Activated CD8-positive, alpha-beta memory T cell treated with anti-CD3 and anti-CD28 coated beads, Interleukin-2, amount 10 ng/mL, durations not matched to agents 7 days and 5 days (primary cell): ENCODE data around the gene PIAS1. TPM values are rescaled to one million over a fixed set of nuclear protein-coding genes. Genes with fewer than 3 reads are reported as not detected.
"Not testable (repeated sequence)": the region's sequence is repeated elsewhere in the genome, so short reads cannot be mapped to it uniquely, and the experiment has no call there.

Experiments used
- ATAC-seq: fragments of 150-1000 bp; cut with Tn5 transposase; one replicate; pipeline ENCODE4 v1.10.0; 2021; ENCODE audit warnings: moderate library complexity
- CTCF ChIA-PET: fragments of 350-600 bp; sonication (Branson Sonifier 250); formaldehyde crosslinking; loops from one replicate; lab custom pipeline; 2021; ENCODE audit warnings: antibody characterized with exemption; lab: Charles Lee
- DNase-seq: peaks from one replicate; pipeline ENCODE4 v3.0.0-alpha.2; 2020
- H3K27ac Mint-ChIP-seq: one replicate; pipeline ENCODE4 v1.8.0; 2021; ENCODE audit warnings: mild to moderate bottlenecking, mixed read lengths
- H3K27me3 Mint-ChIP-seq: one replicate; pipeline ENCODE4 v1.8.0; 2021; ENCODE audit warnings: mixed read lengths
- H3K36me3 Mint-ChIP-seq: one replicate; pipeline ENCODE4 v1.8.0; 2021; ENCODE audit warnings: mild to moderate bottlenecking, mixed read lengths
- H3K4me1 Mint-ChIP-seq: one replicate; pipeline ENCODE4 v1.8.0; 2021; ENCODE audit warnings: mixed read lengths
- H3K4me3 Mint-ChIP-seq: one replicate; pipeline ENCODE4 v1.8.0; 2021; ENCODE audit warnings: mild to moderate bottlenecking, moderate library complexity, mixed read lengths
- H3K9me3 Mint-ChIP-seq: one replicate; pipeline ENCODE4 v1.8.0; 2022; ENCODE audit warnings: low read depth, mixed read lengths
- total RNA-seq, 2 experiments: library from RNA; stranded (reverse); gene quantifications; one replicate each; pipeline ENCODE4 v1.2.3, GENCODE V29; 2021

PIAS1 gene
- total RNA-seq, 2 experiments from 2014 or later, result 39.4 to 52.4 TPM

- Mint-ChIP-seq H3K36me3 (peaks cover 9% of the 10 kb centered on the region), H3K4me3 (peak overlapping the region; percentile 81), H3K27me3 (peaks cover 8% of the 10 kb centered on the region), H3K27ac (peak overlapping the region; percentile 66), H3K4me1 (peaks cover 30% of the 10 kb centered on the region), H3K9me3 (no peaks in the 10 kb centered on the region)
- DNase-seq (no peak), ATAC-seq (no peak)
- CTCF ChIA-PET, result interaction anchor here (1.1 to 3.3 kb wide), 3 partner anchors 23 to 367 kb away, joined by 3 to 12 read pairs (median 3); no protein-coding TSS in a partner anchor
Measured at GRCh38 chr15:68230157-68231100, 176.3 kb downstream of the PIAS1 start.

- Mint-ChIP-seq H3K27me3 (peaks cover 10% of the 10 kb centered on the region), H3K36me3 (peaks cover 9% of the 10 kb centered on the region), H3K4me1 (peaks cover 27% of the 10 kb centered on the region), H3K27ac (no peak overlapping the region), H3K9me3 (no peaks in the 10 kb centered on the region), H3K4me3 (peak overlapping the region; percentile 10)
- ATAC-seq (no peak), DNase-seq (no peak)
- CTCF ChIA-PET, result interaction anchor here (1.2 to 3.3 kb wide), 3 partner anchors 22 to 328 kb away, joined by 3 to 12 read pairs (median 4); no protein-coding TSS in a partner anchor
Measured at GRCh38 chr15:68231102-68231818, 177.1 kb downstream of the PIAS1 start.

GRCh38 chr15:68232449-68232848 lies 178.3 kb downstream of the PIAS1 start:
- no peak overlapping the region for H3K4me3 Mint-ChIP-seq
- peaks cover 21% of the 10 kb centered on the region for H3K4me1 Mint-ChIP-seq
- no peak for DNase-seq
- ATAC-seq, result no peak
- no peak overlapping the region for H3K27ac Mint-ChIP-seq
- H3K27me3 Mint-ChIP-seq, result peaks cover 12% of the 10 kb centered on the region
- CTCF ChIA-PET, result interaction anchor here (1.2 to 2.0 kb wide), 2 partner anchors 38 to 327 kb away, joined by 4 read pairs; no protein-coding TSS in a partner anchor
- no peaks in the 10 kb centered on the region for H3K9me3 Mint-ChIP-seq
- peaks cover 8% of the 10 kb centered on the region for H3K36me3 Mint-ChIP-seq

DNA sequence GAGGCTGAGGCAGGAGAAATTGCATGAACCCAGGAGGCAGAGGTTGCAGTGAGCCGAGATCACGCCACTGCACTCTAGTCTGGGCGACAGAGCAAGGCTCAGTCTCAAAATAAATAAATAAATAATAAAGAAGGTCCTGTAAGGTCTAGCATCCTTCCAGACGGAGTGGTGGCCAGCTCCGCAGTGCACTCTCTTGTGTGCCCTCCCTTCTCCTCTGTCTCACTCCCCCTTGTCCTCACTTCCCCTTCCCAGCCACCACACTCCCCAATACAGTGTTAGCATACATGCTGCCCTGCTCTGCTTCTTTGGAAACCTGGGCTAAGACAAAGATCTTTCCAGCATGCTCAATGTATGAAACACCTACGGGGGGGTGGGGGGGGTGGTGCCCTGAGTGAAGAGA lies 178.8 kb downstream of the PIAS1 start:
- Mint-ChIP-seq H3K27me3 (peaks cover 14% of the 10 kb centered on the region), H3K27ac (no peak overlapping the region), H3K9me3 (no peaks in the 10 kb centered on the region), H3K36me3 (peaks cover 6% of the 10 kb centered on the region), H3K4me1 (peaks cover 16% of the 10 kb centered on the region), H3K4me3 (no peak overlapping the region)
- ATAC-seq (no peak), DNase-seq (no peak)
- CTCF ChIA-PET, result interaction anchor here (1.2 to 2.0 kb wide), 2 partner anchors 38 to 327 kb away, joined by 4 read pairs; no protein-coding TSS in a partner anchor

DNA sequence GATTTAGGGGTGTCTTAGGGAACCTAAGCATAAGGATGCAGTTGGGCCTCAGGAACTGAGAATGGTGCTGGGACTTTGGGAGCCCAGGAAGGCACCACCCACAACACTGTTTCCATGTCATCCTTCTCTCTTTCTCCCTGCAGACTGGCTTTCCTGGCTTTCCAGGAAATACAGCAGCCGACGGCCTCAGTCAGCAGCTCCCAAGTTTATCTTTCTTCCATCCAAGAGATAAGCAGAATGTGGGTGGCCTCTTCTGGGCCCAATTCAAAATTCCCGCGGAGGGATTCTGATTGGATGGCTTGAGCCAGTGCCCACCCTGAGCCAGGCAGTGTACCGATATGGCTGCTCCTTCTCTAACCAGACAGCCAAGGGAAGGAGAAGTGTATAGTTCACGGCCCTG lies 179.9 kb downstream of the PIAS1 start:
- Mint-ChIP-seq H3K4me3 (no peak overlapping the region), H3K4me1 (peaks cover 8% of the 10 kb centered on the region), H3K9me3 (no peaks in the 10 kb centered on the region), H3K27me3 (peaks cover 20% of the 10 kb centered on the region), H3K27ac (no peak overlapping the region), H3K36me3 (no peaks in the 10 kb centered on the region)
- ATAC-seq, result no peak
- no peak for DNase-seq
- CTCF ChIA-PET, result no interaction called here

DNA sequence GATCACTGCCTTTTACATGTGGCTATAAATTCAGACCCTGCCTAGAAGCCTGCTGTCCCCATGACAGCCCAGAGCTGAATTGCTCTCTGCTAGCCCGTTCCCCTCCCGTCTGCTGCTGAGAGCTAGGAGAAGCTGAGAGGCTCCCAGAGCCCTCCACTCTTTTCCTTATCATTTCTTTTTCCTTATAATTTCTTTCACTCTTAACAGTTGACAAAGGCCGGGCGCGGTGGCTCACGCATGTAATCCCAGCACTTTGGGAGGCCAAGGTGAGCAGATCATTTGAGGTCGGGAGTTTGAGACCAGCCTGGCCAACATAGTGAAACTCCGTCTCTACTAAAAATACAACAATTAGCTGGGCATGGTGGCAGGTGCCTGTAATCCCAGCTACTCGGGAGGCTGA lies 180.4 kb downstream of the PIAS1 start:
- H3K4me1 Mint-ChIP-seq, ATAC-seq, H3K4me3 Mint-ChIP-seq, DNase-seq, CTCF ChIA-PET, H3K36me3 Mint-ChIP-seq, H3K9me3 Mint-ChIP-seq, H3K27ac Mint-ChIP-seq: not testable (repeated sequence)
- peaks cover 20% of the 10 kb centered on the region for H3K27me3 Mint-ChIP-seq

DNA sequence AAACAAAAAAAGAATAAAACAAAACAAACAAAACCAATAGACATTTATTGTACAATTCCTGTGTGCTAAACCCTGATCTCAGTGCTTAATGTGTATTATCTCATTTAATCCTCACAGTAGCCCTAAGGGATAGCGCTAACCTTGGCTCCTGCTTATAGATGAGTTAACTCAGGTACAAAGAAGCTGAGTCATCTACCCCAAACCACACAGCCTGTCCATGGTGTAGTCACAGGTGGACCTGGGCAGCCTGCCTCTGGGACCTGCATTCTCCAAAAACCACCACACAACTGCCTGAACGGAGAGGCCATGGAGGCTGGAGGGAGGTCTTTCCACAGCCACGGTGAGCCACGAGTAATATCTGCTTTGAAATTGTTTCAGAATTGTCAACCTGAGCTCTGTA lies 180.9 kb downstream of the PIAS1 start:
- Mint-ChIP-seq H3K4me1 (peaks cover 6% of the 10 kb centered on the region), H3K4me3 (no peak overlapping the region), H3K27ac (no peak overlapping the region), H3K9me3 (no peaks in the 10 kb centered on the region), H3K27me3 (peaks cover 20% of the 10 kb centered on the region), H3K36me3 (no peaks in the 10 kb centered on the region)
- DNase-seq, result no peak
- no peak for ATAC-seq
- CTCF ChIA-PET, result interaction anchor here (0.6 to 1.3 kb wide), 2 partner anchors 16 to 1664 kb away, joined by 3 read pairs; no protein-coding TSS in a partner anchor

GRCh38 chr15:68239025-68239424 lies 184.9 kb downstream of the PIAS1 start:
- H3K27me3 Mint-ChIP-seq, result peaks cover 23% of the 10 kb centered on the region
- DNase-seq (no peak), ATAC-seq (no peak)
- H3K4me3 Mint-ChIP-seq, result no peak overlapping the region
- H3K9me3 Mint-ChIP-seq, result peaks cover under 1% of the 10 kb centered on the region
- H3K36me3 Mint-ChIP-seq, result peaks cover 1% of the 10 kb centered on the region
- CTCF ChIA-PET, result interaction anchor here (2.9 kb wide), 1 partner anchor 14 kb away, joined by 8 read pairs; no protein-coding TSS in a partner anchor
- H3K4me1 Mint-ChIP-seq, result no peaks in the 10 kb centered on the region
- H3K27ac Mint-ChIP-seq, result no peak overlapping the region

DNA sequence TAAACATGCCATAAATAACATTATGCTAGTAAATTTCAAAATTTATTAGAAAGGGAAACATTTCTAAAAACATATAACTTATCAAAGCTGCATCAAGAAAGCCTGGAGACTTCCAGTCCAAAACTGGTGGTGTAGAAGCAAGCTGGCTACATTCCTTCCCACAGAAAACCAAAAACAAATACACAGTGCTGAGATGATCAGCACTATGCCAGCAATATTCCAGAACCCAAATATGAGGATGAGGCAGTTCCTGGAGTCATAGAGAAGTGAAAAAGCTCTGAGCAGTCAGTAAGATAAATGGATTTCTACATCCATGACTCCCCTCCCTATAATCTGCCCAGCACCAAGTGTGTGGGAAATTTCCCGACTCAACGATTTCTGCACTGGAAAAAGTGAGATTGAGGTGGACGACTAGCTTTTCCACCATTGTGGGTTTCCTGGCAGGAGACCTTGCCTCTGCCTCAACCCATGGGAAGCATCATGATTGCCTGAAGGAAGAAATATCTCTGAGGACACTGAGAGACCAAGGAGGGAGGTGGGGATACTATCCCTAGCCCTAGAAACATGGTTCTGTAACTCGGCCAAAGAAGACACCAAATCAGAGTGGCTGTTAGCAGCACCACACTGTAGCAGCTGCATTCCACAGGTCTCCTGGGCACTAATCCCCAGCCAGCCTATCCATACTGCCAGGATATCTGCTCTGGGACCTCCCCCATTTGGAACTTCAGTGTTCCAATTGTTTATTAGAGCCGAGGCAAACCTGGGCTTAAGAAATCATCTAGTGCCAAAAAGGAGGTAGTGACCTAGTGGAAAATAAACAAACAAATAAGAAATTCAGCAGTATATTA lies 187.2 kb downstream of the PIAS1 start:
- Mint-ChIP-seq H3K9me3 (peaks cover 3% of the 10 kb centered on the region), H3K27me3 (peaks cover 24% of the 10 kb centered on the region), H3K36me3 (peaks cover 1% of the 10 kb centered on the region), H3K4me3 (no peak overlapping the region), H3K4me1 (no peaks in the 10 kb centered on the region), H3K27ac (no peak overlapping the region)
- DNase-seq, result no peak
- CTCF ChIA-PET, result interaction anchor here (2.9 kb wide), 1 partner anchor 12 kb away, joined by 8 read pairs; no protein-coding TSS in a partner anchor
- ATAC-seq, result no peak

Other genes with a start within 250 kb of the PIAS1 start
- under 1 TPM; 0.19 to 0.23 TPM for gene SKOR1, start 228.8 kb upstream of the PIAS1 start, total RNA-seq
- gene RNU6-1, start 214.3 kb upstream of the PIAS1 start, total RNA-seq, result not detected
- gene CALML4, start 151.0 kb downstream of the PIAS1 start, total RNA-seq, result 10 to 100 TPM; 11.1 to 13.1 TPM
- 10 to 100 TPM; 60.2 to 64.6 TPM for gene CLN6, start 175.4 kb downstream of the PIAS1 start, total RNA-seq
- gene FEM1B, start 223.4 kb downstream of the PIAS1 start, total RNA-seq, result 10 to 100 TPM; 48.3 to 50.1 TPM